GM12892 (cell line): Measurements from ENCODE around the gene GLMN.

Experiments used
- POLR2A ChIP-seq: IDR thresholded peaks from 2 replicates; pipeline ENCODE4 v1.6.1; 2011; ENCODE audit warnings: low read depth, low read length, control low read depth
- POLR2AphosphoS5 ChIP-seq: IDR thresholded peaks from 2 replicates; pipeline ENCODE4 v1.6.1; 2011; ENCODE audit warnings: low read depth, low read length, control low read depth
- TAF1 ChIP-seq: IDR thresholded peaks from 2 replicates; pipeline ENCODE4 v1.6.1; 2011; ENCODE audit warnings: low read depth, mild to moderate bottlenecking, control low read depth, low read length, borderline replicate concordance

GRCh38 chr1:92211166-92211565 is 87.6 kb downstream of the GLMN start:
- no peak for TF ChIP-seq POLR2A
- no peak for TF ChIP-seq TAF1
- no peak for TF ChIP-seq POLR2AphosphoS5
